T47D (cell line): ENCODE measurements around the gene SRF.

Source experiments
- DNase-seq, 2 experiments: peaks; one replicate each; pipeline versions ENCODE4 v3.0.0 to v3.0.0-alpha.2; 2011 to 2012; ENCODE audit warnings: low read depth in 1 of 2, low spot score in 1 of 2
- JUND ChIP-seq: IDR thresholded peaks from 2 replicates; pipeline ENCODE4 v1.6.1; 2012; ENCODE audit warnings: low read depth
- in situ Hi-C: cut with HindIII; loops from 2 replicates; pipeline ENCODE4 v1.10.0; 2016; ENCODE audit warnings: low sequenced_read_pairs, low pct_unique_long_range_greater_than_20kb

Gene SRF

GRCh38 chr6:43181621-43181941 is 10.5 kb downstream of the SRF start:
- no peak for TF ChIP-seq JUND
- DNase-seq = no peak
- in situ Hi-C loops = no loop called here

GRCh38 chr6:43181942-43182860 is 11.1 kb downstream of the SRF start, which contains the start of gene CUL9:
Gene CUL9 (plus strand): TSS chr6:43182196. CDS start chr6:43184311, 2,115 bp downstream.
- in situ Hi-C loops = no loop called here
- peak; percentile 77 to 82 for DNase-seq
- TF ChIP-seq JUND = no peak

GRCh38 chr6:43183441-43183840 is 12.4 kb downstream of the SRF start:
- in situ Hi-C loops = no loop called here

GRCh38 chr6:43184268-43184985 is 13.4 kb downstream of the SRF start:
- no peak for TF ChIP-seq JUND
- in situ Hi-C loops = no loop called here
- no peak for DNase-seq

More at GRCh38 chr6:43183441-43183840, 12.4 kb downstream of the SRF start:
- no peak for DNase-seq
- TF ChIP-seq JUND = no peak

- in situ Hi-C loops = no loop called here
- DNase-seq = no peak
- no peak for TF ChIP-seq JUND
Measured at GRCh38 chr6:43185391-43185985, 14.4 kb downstream of the SRF start.

- TF ChIP-seq JUND = no peak
- in situ Hi-C loops = no loop called here
- no peak for DNase-seq
Measured at GRCh38 chr6:43186019-43186418, 14.9 kb downstream of the SRF start.

GRCh38 chr6:43186706-43187105 is 15.6 kb downstream of the SRF start:
- DNase-seq = no peak
- no peak for TF ChIP-seq JUND
- in situ Hi-C loops = no loop called here

- in situ Hi-C loops = no loop called here
- DNase-seq = no peak
- no peak for TF ChIP-seq JUND
Measured at GRCh38 chr6:43187821-43188220, 16.8 kb downstream of the SRF start.

- no peak for TF ChIP-seq JUND
- in situ Hi-C loops = no loop called here
- DNase-seq = no peak
Measured at GRCh38 chr6:43188426-43188825, 17.4 kb downstream of the SRF start.

GRCh38 chr6:43189776-43190304 is 18.8 kb downstream of the SRF start:
- DNase-seq = no peak
- in situ Hi-C loops = no loop called here
- TF ChIP-seq JUND = no peak

GRCh38 chr6:43192911-43193310 is 21.8 kb downstream of the SRF start:
- no peak for TF ChIP-seq JUND
- in situ Hi-C loops = no loop called here
- DNase-seq = no peak

GRCh38 chr6:43193929-43194328 is 22.9 kb downstream of the SRF start:
- DNase-seq = no peak
- in situ Hi-C loops = no loop called here
- TF ChIP-seq JUND = no peak

- in situ Hi-C loops = no loop called here
- no peak for TF ChIP-seq JUND
- no peak for DNase-seq
Measured at GRCh38 chr6:43196337-43196736, 25.3 kb downstream of the SRF start.
